GM12878 (cell line): Measurements from ENCODE around the gene SUSD5. TPM values are rescaled to one million over a fixed set of nuclear protein-coding genes. Genes with fewer than 3 reads are reported as not detected.

Source experiments
- ATAC-seq: fragments of 200-7000 bp; cut with Tn5 transposase; 3 replicates; pipeline ENCODE4 v1.9.1; 2020; ENCODE audit warnings: mild to moderate bottlenecking, moderate library complexity
- BruUV-seq: library from RNA; stranded (reverse); fragments of 400-500 nt; replicated peaks from 2 replicates; lab custom pipeline; 2021; lab: Mats Ljungman, UMichigan
- CTCF ChIA-PET: fragments of 300-600 bp; sonication (Branson Sonifier 250); formaldehyde crosslinking; extraction: SDS; loops from one replicate; lab custom pipeline; 2021; ENCODE audit warnings: inconsistent platforms; lab: Yijun Ruan, JAX
- POLR2A ChIA-PET: fragments of 350-600 bp; formaldehyde crosslinking; extraction: SDS; loops from one replicate; lab custom pipeline; 2021; ENCODE audit warnings: inconsistent platforms; lab: Charles Lee
- RAD21 ChIA-PET: fragments of 300-600 bp; sonication (Branson Sonifier 250); formaldehyde crosslinking; loops from one replicate; lab custom pipeline; 2023; ENCODE audit warnings: antibody characterized with exemption; ENCODE audit not compliant: unreplicated experiment; lab: Charles Lee
- SMC1A ChIA-PET: fragments of 300-600 bp; sonication (Branson Sonifier 250); formaldehyde crosslinking; loops from one replicate; lab custom pipeline; 2023; ENCODE audit not compliant: unreplicated experiment, uncharacterized antibody; lab: Charles Lee
- DNase-seq: peaks from one replicate; pipeline ENCODE4 v3.0.0-alpha.2; 2011; ENCODE audit warnings: low read depth, low spot score
- FAIRE-seq: peaks from 3 replicates; lab custom pipeline; 2011; peaks lifted over from hg19 to GRCh38; lab: Jason Lieb, UNC
- H2AFZ ChIP-seq: 2 replicates; pipeline ENCODE4 v1.6.0; 2011; ENCODE audit warnings: low read depth, low read length, control low read depth; ENCODE audit not compliant: control insufficient read depth
- H3K27ac ChIP-seq: 2 replicates; pipeline ENCODE4 v1.5.1; 2011; ENCODE audit warnings: control low read depth; ENCODE audit not compliant: control insufficient read depth, insufficient read depth
- H3K27me3 ChIP-seq, 2 experiments: replicated peaks in 1 of 2; 2 replicates each; pipeline versions ENCODE4 v1.6.0 to v1.6.1; 2011; ENCODE audit warnings: low read length in 1 of 2; ENCODE audit not compliant: control insufficient read depth in 2 of 2, insufficient read depth in 2 of 2
- H3K36me3 ChIP-seq, 2 experiments: 2 replicates each; pipeline ENCODE4 v1.5.1; 2011; ENCODE audit warnings: low read length in 1 of 2; ENCODE audit not compliant: control insufficient read depth in 2 of 2, insufficient read depth in 2 of 2
- H3K4me1 ChIP-seq: 2 replicates; pipeline ENCODE4 v1.6.1; 2011; ENCODE audit warnings: mild to moderate bottlenecking, low read length, moderate library complexity, mixed read lengths; ENCODE audit not compliant: control insufficient read depth, insufficient read depth
- H3K4me2 ChIP-seq: 2 replicates; pipeline ENCODE4 v1.6.0; 2011; ENCODE audit warnings: control low read depth; ENCODE audit not compliant: control insufficient read depth, insufficient read depth
- H3K4me3 ChIP-seq: fragments of 200-600 bp; sonication (generic); 2 replicates; pipeline ENCODE4 v1.5.1; 2016
- H3K79me2 ChIP-seq: 2 replicates; pipeline ENCODE4 v1.6.0; 2011; ENCODE audit warnings: low read length; ENCODE audit not compliant: control insufficient read depth, insufficient read depth
- H3K9ac ChIP-seq: 2 replicates; pipeline ENCODE4 v1.8.0; 2011; ENCODE audit warnings: low read length, control low read depth, mixed read lengths; ENCODE audit not compliant: control insufficient read depth, insufficient read depth
- H3K9me3 ChIP-seq: replicated peaks from 3 replicates; pipeline ENCODE4 v1.5.1; 2011; ENCODE audit warnings: mild to moderate bottlenecking, low read length; ENCODE audit not compliant: control insufficient read depth, insufficient read depth
- H4K20me1 ChIP-seq: 2 replicates; pipeline ENCODE4 v1.6.0; 2011; ENCODE audit not compliant: control insufficient read depth, insufficient read depth
- CHD1 ChIP-seq: IDR thresholded peaks from 2 replicates; pipeline ENCODE4 v1.6.1; 2012; ENCODE audit warnings: low read depth, low read length, improper control_type of control experiment
- ETV6 ChIP-seq, 2 experiments: fragments of 450-650 bp in 1 of 2; IDR thresholded peaks in 1 of 2; conservative IDR thresholded peaks in 1 of 2; 2 replicates each; pipeline ENCODE4 v1.6.1; 2014; ENCODE audit warnings: antibody characterized with exemption in 1 of 2, borderline replicate concordance in 1 of 2, low read depth in 1 of 2, mild to moderate bottlenecking in 1 of 2, moderate library complexity in 1 of 2
- FOXK2 ChIP-seq: fragments of 450-650 bp; IDR thresholded peaks from 2 replicates; pipeline ENCODE4 v1.6.1; 2017; ENCODE audit warnings: mild to moderate bottlenecking, moderate library complexity
- FOXM1 ChIP-seq: IDR thresholded peaks from 2 replicates; pipeline ENCODE4 v1.6.1; 2012; ENCODE audit warnings: low read depth, mild to moderate bottlenecking, inconsistent platforms, low read length, moderate library complexity
- IKZF1 ChIP-seq: fragments of 450-650 bp; conservative IDR thresholded peaks from 2 replicates; pipeline ENCODE4 v1.6.1; 2017; ENCODE audit warnings: antibody characterized with exemption, mild to moderate bottlenecking
- PAX5 ChIP-seq: IDR thresholded peaks from 2 replicates; pipeline ENCODE4 v1.6.1; 2011; ENCODE audit warnings: low read depth, low read length, borderline replicate concordance
- RELA ChIP-seq: fragments of 450-650 bp; IDR thresholded peaks from 2 replicates; pipeline ENCODE4 v1.8.0; 2014; ENCODE audit warnings: borderline replicate concordance; ENCODE audit not compliant: partially characterized antibody
- SMAD5 ChIP-seq: IDR thresholded peaks from 2 replicates; pipeline ENCODE4 v1.6.1; 2016; ENCODE audit warnings: antibody characterized with exemption, low read depth
- SMC3 ChIP-seq: IDR thresholded peaks from 2 replicates; pipeline ENCODE4 v1.6.1; 2011; ENCODE audit warnings: low read length, improper control_type of control experiment, borderline replicate concordance
- STAT1 ChIP-seq: fragments of 450-650 bp; conservative IDR thresholded peaks from 2 replicates; pipeline ENCODE4 v1.6.1; 2014; ENCODE audit warnings: antibody characterized with exemption, mild to moderate bottlenecking
- USF1 ChIP-seq: IDR thresholded peaks from 2 replicates; pipeline ENCODE4 v1.6.1; 2011; ENCODE audit warnings: borderline replicate concordance, low read depth, mild to moderate bottlenecking, moderate library complexity, mixed read lengths, low read length; ENCODE audit not compliant: insufficient read depth; ENCODE audit errors: extremely low read length
- YY1 ChIP-seq: IDR thresholded peaks from 2 replicates; pipeline ENCODE4 v1.6.1; 2011; ENCODE audit warnings: low read depth, mild to moderate bottlenecking, low read length
- WGBS: methylation state at CpG from one replicate; pipeline ENCODE4 v1.1.6; 2016; ENCODE audit warnings: low lambda C conversion rate; ENCODE audit not compliant: insufficient replicate concordance, insufficient coverage; ENCODE audit errors: missing lambda C conversion rate; 5-methylcytosine and 5-hydroxymethylcytosine counted together
- in situ Hi-C: fragments of 300-500 bp; cut with MboI; formaldehyde crosslinking; loops from 9 replicates; pipeline ENCODE4 v1.14.3; 2018; ENCODE audit warnings: mixed read lengths
- intact Hi-C: fragments of 100-400 bp; cut with micrococcal nuclease; formaldehyde crosslinking; loops from one replicate; pipeline ENCODE4 v1.14.2; 2022; ENCODE audit not compliant: unreplicated experiment
- polyA plus RNA-seq, 11 experiments: library from polyadenylated mRNA; depleted of rRNA in 4 of 11; unstranded in 6 of 11; stranded (reverse) in 5 of 11; fragments of >200 nt; fragmentation: Nextera tagmentation in 4 of 11; fragmentation: Illumina TruSeq in 1 of 11; extraction: Ambion mirVana in 4 of 11; extraction: Trizol in 1 of 11; gene quantifications; 1 replicate in 1 of 11; 2 replicates in 10 of 11; pipeline versions ENCODE4 v1.2.1 to v1.2.3, GENCODE V29; 2011 to 2016; ENCODE audit warnings: inconsistent platforms in 2 of 11, missing spikeins in 2 of 11, low read depth in 1 of 11
- total RNA-seq, 4 experiments: library from RNA; depleted of rRNA in 3 of 4; stranded (reverse); fragments of >200 nt in 3 of 4; fragmentation: Illumina TruSeq in 1 of 4; extraction: Trizol in 1 of 4; gene quantifications; 2 replicates each; pipeline versions ENCODE4 v1.2.1 to v1.2.3, GENCODE V29; 2013 to 2021

Gene SUSD5
- total and polyA plus RNA-seq, 10 of the 15 experiments (the other 5 are each of a cell fraction or from before 2014, with no cell fraction given), result 0.01 to 0.05 (median 0.03) TPM; not detected in 4

GRCh38 chr3:33103480-33103879 lies 115.1 kb downstream of the SUSD5 start:
- no peaks in the 10 kb centered on the region for H4K20me1 ChIP-seq
- BruUV-seq, result no TSS peak
- no peak overlapping the region for H2AFZ ChIP-seq
- H3K9ac ChIP-seq, result no peak overlapping the region
- no peaks in the 10 kb centered on the region for H3K27me3 ChIP-seq
- TF ChIP-seq FOXM1, result no peak
- no peak for TF ChIP-seq PAX5
- TF ChIP-seq CHD1, result no peak
- TF ChIP-seq YY1, result no peak
- no peak for TF ChIP-seq STAT1
- TF ChIP-seq SMAD5, result no peak
- TF ChIP-seq RELA, result no peak
- TF ChIP-seq USF1, result no peak
- no peak for TF ChIP-seq FOXK2
- TF ChIP-seq SMC3, result no peak
- no peak for TF ChIP-seq ETV6 (conservative IDR thresholded peaks at IDR 0.05 in 1 of 2, IDR thresholded peaks at IDR 0.05 in 1 of 2; ENCODE audit: borderline replicate concordance in 1 of 2, low read depth in 1 of 2)
- TF ChIP-seq IKZF1, result no peak
- ChIA-PET POLR2A (no interaction called here), CTCF (no interaction called here), RAD21 (no interaction called here), SMC1A (interaction anchor here (0.7 kb wide), 1 partner anchor 105 kb away, joined by 3 read pairs; no protein-coding TSS in a partner anchor)
- H3K4me1 ChIP-seq, result no peaks in the 10 kb centered on the region
- WGBS, result 34% methylated on average over 3 of the region's 3 CpGs
- ATAC-seq, result no peak
- FAIRE-seq, result no peak
- intact Hi-C loops (no loop called here), in situ Hi-C loops (no loop called here)
- H3K79me2 ChIP-seq, result no peaks in the 10 kb centered on the region
- H3K4me3 ChIP-seq, result no peak overlapping the region
- no peaks in the 10 kb centered on the region for H3K9me3 ChIP-seq
- no peaks in the 10 kb centered on the region for H3K36me3 ChIP-seq
- no peak for DNase-seq
- H3K27ac ChIP-seq, result no peak overlapping the region
- no peak overlapping the region for H3K4me2 ChIP-seq
